HepG2 (cell line): ENCODE results near the gene SLC29A2. TPM values are rescaled to one million over a fixed set of nuclear protein-coding genes. Genes with fewer than 3 reads are reported as not detected.

Experiments used
- AGO1 ChIP-seq: fragments of 200-400 bp; formaldehyde crosslinking; IDR thresholded peaks from 2 replicates; pipeline ENCODE4 v1.6.1; 2017; ENCODE audit warnings: mild to moderate bottlenecking, low read depth, low read length, moderate library complexity; ENCODE audit not compliant: poor library complexity, severe bottlenecking
- ESRRA ChIP-seq: sonication (generic); formaldehyde crosslinking; IDR thresholded peaks from 2 replicates; pipeline ENCODE4 v1.5.1; 2020; ENCODE audit warnings: mild to moderate bottlenecking, low read depth, missing genetic modification reagents
- LRRFIP1 ChIP-seq: sonication (generic); formaldehyde crosslinking; conservative IDR thresholded peaks from 2 replicates; pipeline ENCODE4 v1.4.0; 2020; ENCODE audit warnings: missing genetic modification reagents
- POLR2G ChIP-seq: fragments of 200-400 bp; formaldehyde crosslinking; IDR thresholded peaks from 2 replicates; pipeline ENCODE4 v1.6.1; 2018; ENCODE audit warnings: mild to moderate bottlenecking, low read depth, low read length, moderate library complexity
- SIN3A ChIP-seq: IDR thresholded peaks from 2 replicates; pipeline ENCODE4 v1.6.1; 2011; ENCODE audit warnings: low read depth, mild to moderate bottlenecking, control low read depth, low read length, borderline replicate concordance
- TRIM22 ChIP-seq: fragments of 450-650 bp; IDR thresholded peaks from 2 replicates; pipeline ENCODE4 v1.6.1; 2017
- ZFP90 ChIP-seq: sonication (generic); formaldehyde crosslinking; IDR thresholded peaks from 2 replicates; pipeline ENCODE4 v1.8.0; 2022; ENCODE audit warnings: missing genetic modification reagents, mild to moderate bottlenecking, inconsistent platforms, borderline replicate concordance
- ZNF264 ChIP-seq: sonication (generic); formaldehyde crosslinking; IDR thresholded peaks from 2 replicates; pipeline ENCODE4 v1.4.0; 2020; ENCODE audit warnings: missing genetic modification reagents
- ZNF407 ChIP-seq: sonication (generic); formaldehyde crosslinking; IDR thresholded peaks from one replicate; pipeline ENCODE4 v1.5.1; 2020; ENCODE audit warnings: mild to moderate bottlenecking, missing genetic modification reagents; ENCODE audit errors: not compliant biosample characterization
- ZNF749 ChIP-seq: sonication (generic); formaldehyde crosslinking; IDR thresholded peaks from 2 replicates; pipeline ENCODE4 v1.8.0; 2022; ENCODE audit warnings: mild to moderate bottlenecking, missing genetic modification reagents, moderate library complexity, borderline replicate concordance
- ZNF782 ChIP-seq: sonication (generic); formaldehyde crosslinking; IDR thresholded peaks from 2 replicates; pipeline ENCODE4 v1.4.0; 2020; ENCODE audit warnings: missing genetic modification reagents, mild to moderate bottlenecking, borderline replicate concordance
- ZNF883 ChIP-seq: sonication (generic); formaldehyde crosslinking; IDR thresholded peaks from 2 replicates; pipeline ENCODE4 v1.5.1; 2020; ENCODE audit warnings: mild to moderate bottlenecking, missing genetic modification reagents; ENCODE audit errors: not compliant biosample characterization
- polyA plus RNA-seq, 8 experiments: library from polyadenylated mRNA; depleted of rRNA in 3 of 8; stranded (reverse) in 7 of 8; unstranded in 1 of 8; fragments of >200 nt; fragmentation: Illumina TruSeq in 4 of 8; extraction: Trizol in 4 of 8; gene quantifications; 2 replicates each; pipeline versions ENCODE4 v1.2.1 to v1.2.3, GENCODE V29; 2011 to 2016; ENCODE audit warnings: low read depth in 4 of 8, missing spikeins in 1 of 8, mixed read lengths in 1 of 8; ENCODE audit not compliant: insufficient read depth in 1 of 8
- total RNA-seq, 5 experiments: library from RNA; depleted of rRNA; stranded (reverse); fragments of >200 nt; fragmentation: Illumina TruSeq; extraction: Trizol; gene quantifications; 2 replicates each; pipeline ENCODE4 v1.2.3, GENCODE V29; 2016; ENCODE audit warnings: low read depth in 1 of 5
- TF ChIP-seq, protein P1 (sequence below): sonication (generic); formaldehyde crosslinking; IDR thresholded peaks from 2 replicates; pipeline ENCODE4 v1.5.1; 2020; ENCODE audit warnings: mild to moderate bottlenecking, missing genetic modification reagents, borderline replicate concordance

Gene SLC29A2
- total and polyA plus RNA-seq, 2 of the 13 experiments (the other 11 are each of a cell fraction or from before 2014, with no cell fraction given), result 0.63 to 0.66 TPM

GRCh38 chr11:66344550-66345315 lies 26.8 kb downstream of the SLC29A2 start, which contains the start of gene BRMS1 (continued):
- TF ChIP-seq LRRFIP1 (CRISPR knock-in tag) (no peak), ZNF883 (CRISPR knock-in tag) (no peak), ZNF264 (CRISPR knock-in tag) (peak; percentile 38; the same call in 1 of the 2 replicates), ESRRA (CRISPR knock-in tag) (peak; percentile 52; the same call in 1 of the 2 replicates), ZNF782 (CRISPR knock-in tag) (peak; percentile 62; the same call in 1 of the 2 replicates), SIN3A (peak; percentile 96), ZFP90 (CRISPR knock-in tag) (peak; percentile 45), POLR2G (peak; percentile 90), ZNF407 (CRISPR knock-in tag) (no peak), AGO1 (peak; percentile 75), ZNF749 (CRISPR knock-in tag) (no peak), TRIM22 (no peak)
- TF ChIP-seq, protein P1, sequence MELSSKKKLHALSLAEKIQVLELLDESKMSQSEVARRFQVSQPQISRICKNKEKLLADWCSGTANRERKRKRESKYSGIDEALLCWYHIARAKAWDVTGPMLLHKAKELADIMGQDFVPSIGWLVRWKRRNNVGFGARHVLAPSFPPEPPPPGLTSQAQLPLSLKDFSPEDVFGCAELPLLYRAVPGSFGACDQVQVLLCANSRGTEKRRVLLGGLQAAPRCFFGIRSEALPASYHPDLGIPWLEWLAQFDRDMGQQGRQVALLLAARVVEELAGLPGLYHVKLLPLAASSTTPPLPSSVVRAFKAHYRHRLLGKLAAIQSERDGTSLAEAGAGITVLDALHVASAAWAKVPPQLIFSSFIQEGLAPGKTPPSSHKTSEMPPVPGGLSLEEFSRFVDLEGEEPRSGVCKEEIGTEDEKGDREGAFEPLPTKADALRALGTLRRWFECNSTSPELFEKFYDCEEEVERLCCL (CRISPR knock-in tag), result no peak; the same call in 1 of the 2 replicates
